Sigmoid colon (tissue), 7 donors: ENCODE results near the gene LPAR1. TPM values are rescaled to one million over a fixed set of nuclear protein-coding genes. Genes with fewer than 3 reads are reported as not detected.

Experiments used
- DNase-seq: peaks from one replicate; pipeline ENCODE4 v3.0.0-alpha.2; 2019
- H3K27ac ChIP-seq, 4 donors: fragments of 200-600 bp; sonication (generic); one replicate each; pipeline ENCODE4 v1.5.1; 2016 to 2019; ENCODE audit warnings: mild to moderate bottlenecking in 1 of 4
- H3K27me3 ChIP-seq, 3 donors: fragments of 200-600 bp; sonication (generic); one replicate each; pipeline ENCODE4 v1.5.1; 2019; ENCODE audit warnings: mild to moderate bottlenecking in 1 of 3
- H3K36me3 ChIP-seq, 4 donors: fragments of 200-600 bp; sonication (generic); one replicate each; pipeline ENCODE4 v1.5.1; 2016 to 2019
- H3K4me1 ChIP-seq, 4 donors: fragments of 200-600 bp; sonication (generic); one replicate each; pipeline ENCODE4 v1.5.1; 2017 to 2019
- H3K4me3 ChIP-seq, 4 donors: fragments of 200-600 bp; sonication (generic); one replicate each; pipeline ENCODE4 v1.5.1; 2017 to 2019; ENCODE audit warnings: mild to moderate bottlenecking in 2 of 4, moderate library complexity in 1 of 4
- H3K9me3 ChIP-seq, 4 donors: fragments of 200-600 bp in 3 of 4; sonication (generic) in 3 of 4; one replicate each; pipeline versions ENCODE4 v1.5.1 to v1.6.1; 2013 to 2019
- CTCF ChIP-seq, 4 experiments: fragments of 450-650 bp in 3 of 4; fragments of 200-600 bp in 1 of 4; IDR thresholded peaks; one replicate each; pipeline ENCODE4 v1.5.1; 2016 to 2019; ENCODE audit warnings: antibody characterized with exemption in 4 of 4, mild to moderate bottlenecking in 3 of 4, moderate library complexity in 2 of 4
- EP300 ChIP-seq, 4 donors: sonication (generic); formaldehyde crosslinking; IDR thresholded peaks; one replicate each; pipeline ENCODE4 v1.6.1; 2017; ENCODE audit warnings: antibody characterized with exemption in 4 of 4
- POLR2A ChIP-seq, 2 donors: fragments of 450-650 bp; IDR thresholded peaks; one replicate each; pipeline ENCODE4 v1.6.1; 2016; ENCODE audit warnings: antibody characterized with exemption in 2 of 2, mild to moderate bottlenecking in 2 of 2, moderate library complexity in 2 of 2
- POLR2AphosphoS5 ChIP-seq, 4 donors: sonication (generic); formaldehyde crosslinking; IDR thresholded peaks; one replicate each; pipeline ENCODE4 v1.6.1; 2017; ENCODE audit warnings: antibody characterized with exemption in 4 of 4
- WGBS, 2 donors: extraction: QIAGEN DNeasy Blood & Tissue Kit; methylation state at CpG; one replicate each; pipeline ENCODE4 v1.1.7; 2013; 5-methylcytosine and 5-hydroxymethylcytosine counted together
- intact Hi-C: fragments of 100-400 bp; cut with DNase I; formaldehyde crosslinking; loops from one replicate; pipeline ENCODE4 v1.15.1; 2023
- polyA plus RNA-seq, 3 donors: library from polyadenylated mRNA; stranded (reverse); fragments of 200-250 nt; gene quantifications; one replicate each; pipeline ENCODE4 v1.2.3, GENCODE V29; 2013
- total RNA-seq, 4 donors: library from RNA; depleted of rRNA; stranded (reverse); fragments of >200 nt; gene quantifications; one replicate each; pipeline ENCODE4 v1.1.0, GENCODE V29; 2016
- donor health status: healthy with polysubstance abuse.
- donor health status: Bipolar disorder and iron deficiency.
- donor health status: healthy.

Gene LPAR1
- total and polyA plus RNA-seq, 7 donors: 11.3 to 62.4 (median 34.9) TPM

GRCh38 chr9:110952540-110952859 is 85.8 kb downstream of the LPAR1 start:
- Histone ChIP-seq H3K9me3 (peaks cover 0 to 2% (median 0%) of the 10 kb centered on the region in 4 donors), H3K36me3 (no peaks in the 10 kb centered on the region), H3K4me3 (no peak overlapping the region), H3K4me1 (peaks cover 0 to 13% (median 0%) of the 10 kb centered on the region in 4 donors), H3K27ac (no peak overlapping the region), H3K27me3 (no peaks in the 10 kb centered on the region)
- intact Hi-C loops: no loop called here
- no peak for DNase-seq
- TF ChIP-seq EP300 (IDR thresholded peaks at IDR 0.05) (no peak), CTCF (IDR thresholded peaks at IDR 0.05) (no peak), POLR2A (IDR thresholded peaks at IDR 0.05) (no peak), POLR2AphosphoS5 (IDR thresholded peaks at IDR 0.05) (no peak)
- WGBS, 2 donors: 79 to 80% methylated on average over 4 of the region's 4 CpGs

DNA sequence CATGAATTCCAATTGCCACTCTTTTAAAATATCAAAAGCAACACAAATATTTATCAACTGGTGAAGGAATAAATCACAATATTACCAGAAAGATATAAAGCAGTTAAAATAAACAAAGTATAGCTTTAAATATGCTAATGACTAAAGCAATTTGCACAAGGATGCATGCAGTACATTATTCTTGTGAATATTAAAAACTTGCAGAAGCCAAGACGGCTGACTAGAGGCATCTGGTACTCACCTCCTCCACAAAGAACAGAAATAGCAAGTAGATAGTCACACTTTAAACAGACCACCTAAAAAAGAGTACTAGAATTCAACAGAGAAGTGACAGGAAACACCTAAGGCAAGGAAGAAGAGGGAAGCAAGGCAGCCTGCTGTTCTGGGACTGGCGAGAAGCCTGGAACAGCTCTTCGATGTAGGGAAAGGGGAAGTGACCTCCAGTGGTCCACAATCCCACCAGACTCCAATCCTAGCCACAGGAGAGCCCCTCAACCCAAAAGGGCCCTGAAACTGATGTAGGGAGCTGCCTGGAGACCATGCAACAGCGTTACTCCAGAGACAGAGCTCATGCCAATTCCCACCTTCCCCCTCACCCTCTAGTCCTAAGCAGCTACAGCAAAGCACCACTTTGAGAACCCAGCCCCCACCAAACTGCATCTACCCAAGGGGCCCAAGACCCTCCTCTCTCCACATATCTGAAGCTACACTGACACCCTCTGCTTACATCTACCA is 86.3 kb downstream of the LPAR1 start:
- Histone ChIP-seq H3K4me3 (no peak overlapping the region), H3K27ac (no peak overlapping the region), H3K36me3 (no peaks in the 10 kb centered on the region), H3K4me1 (peaks cover 0 to 13% (median 0%) of the 10 kb centered on the region in 4 donors), H3K27me3 (no peaks in the 10 kb centered on the region), H3K9me3 (no peaks in the 10 kb centered on the region)
- 41 to 79% methylated on average over 4 of the region's 4 CpGs for WGBS, 2 donors
- intact Hi-C loops: no loop called here
- TF ChIP-seq POLR2AphosphoS5 (IDR thresholded peaks at IDR 0.05) (no peak), POLR2A (IDR thresholded peaks at IDR 0.05) (no peak), EP300 (IDR thresholded peaks at IDR 0.05) (no peak), CTCF (IDR thresholded peaks at IDR 0.05) (no peak)
- no peak for DNase-seq

DNA sequence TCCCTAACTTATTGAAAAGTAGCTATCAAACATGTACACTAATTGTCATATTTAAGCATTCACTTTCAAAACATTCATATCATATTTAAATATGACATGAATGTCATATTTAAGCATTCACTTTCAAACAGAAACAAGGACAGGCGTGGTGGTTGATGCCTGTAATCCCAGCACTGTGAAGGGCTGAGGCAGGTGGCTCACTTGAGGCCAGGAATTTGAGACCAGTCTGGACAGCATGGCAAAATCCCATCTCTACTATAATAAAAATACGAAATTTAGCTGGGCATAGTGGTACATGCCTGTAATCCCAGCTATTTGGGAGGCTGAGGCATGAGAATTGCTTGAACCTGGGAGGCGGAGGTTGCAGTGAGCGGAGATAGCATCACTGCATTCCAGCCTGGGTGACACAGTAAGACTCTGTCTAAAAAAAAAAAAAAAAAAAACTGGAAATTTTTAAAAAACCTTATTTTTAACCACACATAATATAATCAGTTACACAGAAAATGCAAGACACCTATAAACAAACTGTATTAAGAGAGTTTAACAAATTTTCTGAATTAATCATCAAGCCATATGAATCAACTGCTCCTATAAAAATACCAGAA is 88.1 kb downstream of the LPAR1 start:
- intact Hi-C loops: no loop called here
- WGBS, 2 donors: 92 to 94% methylated on average over 4 of the region's 4 CpGs
- Histone ChIP-seq H3K4me3 (no peak overlapping the region), H3K27me3 (no peaks in the 10 kb centered on the region), H3K36me3 (no peaks in the 10 kb centered on the region), H3K4me1 (peaks cover 0 to 13% (median 0%) of the 10 kb centered on the region in 4 donors), H3K9me3 (no peaks in the 10 kb centered on the region), H3K27ac (no peak overlapping the region)
- TF ChIP-seq POLR2AphosphoS5 (IDR thresholded peaks at IDR 0.05) (no peak), CTCF (IDR thresholded peaks at IDR 0.05) (no peak), POLR2A (IDR thresholded peaks at IDR 0.05) (no peak), EP300 (IDR thresholded peaks at IDR 0.05) (no peak)
- no peak for DNase-seq

- intact Hi-C loops: no loop called here
- peaks cover 0 to 13% (median 0%) of the 10 kb centered on the region in 4 donors for H3K4me1 ChIP-seq
- no peaks in the 10 kb centered on the region for H3K27me3 ChIP-seq
- 61 to 73% methylated on average over 4 of the region's 4 CpGs for WGBS, 2 donors
- no peak for DNase-seq
- no peak overlapping the region for H3K27ac ChIP-seq
- H3K4me3 ChIP-seq: no peak overlapping the region
- no peaks in the 10 kb centered on the region for H3K36me3 ChIP-seq
- no peaks in the 10 kb centered on the region for H3K9me3 ChIP-seq
- TF ChIP-seq POLR2AphosphoS5 (IDR thresholded peaks at IDR 0.05): no peak
- TF ChIP-seq EP300 (IDR thresholded peaks at IDR 0.05): no peak
- no peak for TF ChIP-seq POLR2A (IDR thresholded peaks at IDR 0.05)
- TF ChIP-seq CTCF (IDR thresholded peaks at IDR 0.05): no peak
Observed at GRCh38 chr9:110949081-110949480, 89.2 kb downstream of the LPAR1 start.
